ENCODE data around the gene COL11A2.

GRCh38 chr6:33201935-33202334 lies 9.7 kb upstream of the COL11A2 start:
- TF ChIP-seq CTCF (IDR thresholded peaks at IDR 0.05), result no peak
- TF ChIP-seq POLR2A (IDR thresholded peaks at IDR 0.05), result no peak
- TF ChIP-seq POLR2AphosphoS5 (IDR thresholded peaks at IDR 0.05), result no peak
- TF ChIP-seq EP300 (IDR thresholded peaks at IDR 0.05), result no peak
